GM23338 (cell line): Measurements from ENCODE around the gene CPSF6.

Source experiments
- CREB1 ChIP-seq: fragments of 250-450 bp; sonication (Bioruptor Pico); IDR thresholded peaks from 2 replicates; pipeline ENCODE4 v1.5.0; 2020; ENCODE audit warnings: low read depth, mild to moderate bottlenecking, moderate library complexity
- CTCF ChIP-seq, 2 experiments: fragments of 200-600 bp in 1 of 2; sonication (generic) in 1 of 2; conservative IDR thresholded peaks; 2 replicates each; pipeline versions ENCODE4 v1.5.1 to v1.6.1; 2016 to 2017; ENCODE audit warnings: antibody characterized with exemption in 2 of 2, low read depth in 2 of 2, mild to moderate bottlenecking in 2 of 2, moderate library complexity in 1 of 2
- ETS1 ChIP-seq: IDR thresholded peaks from 2 replicates; pipeline ENCODE4 v1.6.1; 2016; ENCODE audit warnings: antibody characterized with exemption
- EZH2 ChIP-seq: fragments of 200-600 bp; sonication (generic); IDR thresholded peaks from one replicate; pipeline ENCODE4 v1.8.0; 2017; ENCODE audit warnings: antibody characterized with exemption, mild to moderate bottlenecking, low read depth; ENCODE audit not compliant: unreplicated experiment
- EZH2phosphoT487 ChIP-seq: fragments of 200-600 bp; sonication (generic); IDR thresholded peaks from one replicate; pipeline ENCODE4 v1.8.1; 2018; ENCODE audit warnings: antibody characterized with exemption; ENCODE audit not compliant: unreplicated experiment
- JUNB ChIP-seq: IDR thresholded peaks from one replicate; pipeline ENCODE4 v1.6.1; 2016; ENCODE audit warnings: antibody characterized with exemption; ENCODE audit not compliant: unreplicated experiment
- POLR2AphosphoS5 ChIP-seq: IDR thresholded peaks from 2 replicates; pipeline ENCODE4 v1.6.1; 2016; ENCODE audit warnings: antibody characterized with exemption, low read depth

GRCh38 chr12:69269736-69270135 is 30.4 kb downstream of the CPSF6 start:
- TF ChIP-seq CTCF (conservative IDR thresholded peaks at IDR 0.05; ENCODE audit: low read depth in 2 of 2) (no peak), JUNB (no peak), POLR2AphosphoS5 (no peak), EZH2 (no peak), EZH2phosphoT487 (no peak), ETS1 (no peak), CREB1 (CRISPR knock-in tag) (no peak)
